Parathyroid adenoma (tissue), 2 donors: ENCODE measurements around the gene ID1.

Source experiments
- H2AFZ ChIP-seq: fragments of 300-600 bp; sonication (generic); one replicate; pipeline ENCODE4 v1.7.0; 2017; ENCODE audit warnings: antibody characterized with exemption, mild to moderate bottlenecking
- H3K27ac ChIP-seq: fragments of 300-600 bp; sonication (generic); one replicate; pipeline ENCODE4 v1.7.0; 2017
- H3K27me3 ChIP-seq: fragments of 300-600 bp; sonication (generic); one replicate; pipeline ENCODE4 v1.7.0; 2017; ENCODE audit warnings: low read length; ENCODE audit not compliant: control insufficient read depth, insufficient read depth
- H3K36me3 ChIP-seq: fragments of 300-600 bp; sonication (generic); one replicate; pipeline ENCODE4 v1.7.0; 2017; ENCODE audit warnings: low read length; ENCODE audit not compliant: control insufficient read depth, insufficient read depth
- H3K4me1 ChIP-seq: fragments of 300-600 bp; sonication (generic); one replicate; pipeline ENCODE4 v1.7.0; 2017; ENCODE audit warnings: control low read depth
- H3K4me2 ChIP-seq: fragments of 300-600 bp; sonication (generic); one replicate; pipeline ENCODE4 v1.7.0; 2017; ENCODE audit warnings: low read length
- H3K4me3 ChIP-seq: fragments of 300-600 bp; sonication (generic); one replicate; pipeline ENCODE4 v1.7.0; 2017; ENCODE audit warnings: low read depth, low read length
- H3K79me2 ChIP-seq: fragments of 300-600 bp; sonication (generic); one replicate; pipeline ENCODE4 v1.7.0; 2017; ENCODE audit warnings: control low read depth
- H3K9ac ChIP-seq: fragments of 300-600 bp; sonication (generic); one replicate; pipeline ENCODE4 v1.7.0; 2017; ENCODE audit warnings: mild to moderate bottlenecking
- H3K9me3 ChIP-seq: fragments of 300-600 bp; sonication (generic); one replicate; pipeline ENCODE4 v1.7.0; 2017; ENCODE audit warnings: low read length; ENCODE audit not compliant: control insufficient read depth
- CTCF ChIP-seq: fragments of 300-600 bp; sonication (generic); IDR thresholded peaks from one replicate; pipeline ENCODE4 v1.7.0; 2017; ENCODE audit warnings: antibody characterized with exemption, mild to moderate bottlenecking
- donor health status: primary hyperparathyroidism.

The ID1 gene

GRCh38 chr20:31605031-31605901, at the start of gene ID1:
ID1 (plus strand) TSS chr20:31605289; CDS start chr20:31605388, 99 bp downstream.
- Histone ChIP-seq H2AFZ (peak within 1 kb of the TSS; percentile 68), H3K4me3 (peak within 1 kb of the TSS; percentile 68), H3K27ac (peak within 1 kb of the TSS; percentile 80), H3K9me3 (no peaks in the 10 kb centered on the region), H3K36me3 (no peaks in the 10 kb centered on the region), H3K79me2 (no peaks in the 10 kb centered on the region), H3K4me2 (peak within 1 kb of the TSS; percentile 77), H3K27me3 (no peaks in the 10 kb centered on the region), H3K4me1 (peaks cover 7% of the 10 kb centered on the region), H3K9ac (no peak within 1 kb of the TSS)
- TF ChIP-seq CTCF = no peak

- no peaks in the 10 kb centered on the region for H3K79me2 ChIP-seq
- H2AFZ ChIP-seq = no peak overlapping the region
- H3K4me3 ChIP-seq = no peak overlapping the region
- H3K4me1 ChIP-seq = no peaks in the 10 kb centered on the region
- H3K9me3 ChIP-seq = no peaks in the 10 kb centered on the region
- no peak for TF ChIP-seq CTCF
- H3K27me3 ChIP-seq = no peaks in the 10 kb centered on the region
- H3K27ac ChIP-seq = no peak overlapping the region
- H3K9ac ChIP-seq = no peak overlapping the region
- no peak overlapping the region for H3K4me2 ChIP-seq
- H3K36me3 ChIP-seq = no peaks in the 10 kb centered on the region
Measured at GRCh38 chr20:31559704-31560093, 45.4 kb upstream of the ID1 start.

- H3K27me3 ChIP-seq = no peaks in the 10 kb centered on the region
- H3K4me2 ChIP-seq = no peak overlapping the region
- no peak overlapping the region for H2AFZ ChIP-seq
- H3K27ac ChIP-seq = no peak overlapping the region
- no peaks in the 10 kb centered on the region for H3K9me3 ChIP-seq
- no peak overlapping the region for H3K4me3 ChIP-seq
- no peaks in the 10 kb centered on the region for H3K4me1 ChIP-seq
- H3K79me2 ChIP-seq = no peaks in the 10 kb centered on the region
- peak; percentile 85 for TF ChIP-seq CTCF
- H3K9ac ChIP-seq = no peak overlapping the region
- no peaks in the 10 kb centered on the region for H3K36me3 ChIP-seq
Measured at GRCh38 chr20:31560094-31560745, 44.9 kb upstream of the ID1 start.

GRCh38 chr20:31560746-31561598, 44.1 kb upstream of the ID1 start:
- Histone ChIP-seq H3K79me2 (no peaks in the 10 kb centered on the region), H3K4me3 (no peak overlapping the region), H3K27me3 (no peaks in the 10 kb centered on the region), H2AFZ (no peak overlapping the region), H3K4me2 (no peak overlapping the region), H3K9ac (no peak overlapping the region), H3K27ac (no peak overlapping the region), H3K9me3 (no peaks in the 10 kb centered on the region), H3K4me1 (no peaks in the 10 kb centered on the region), H3K36me3 (no peaks in the 10 kb centered on the region)
- no peak for TF ChIP-seq CTCF
